ENCODE data around the gene TMPRSS11A. TPM values are rescaled to one million over a fixed set of nuclear protein-coding genes. Genes with fewer than 3 reads are reported as not detected.

TMPRSS11A gene
- total RNA-seq, 1 donor from 2014 or later: not detected

GRCh38 chr4:67935888-67936287, 27.4 kb downstream of the TMPRSS11A start:
- Histone ChIP-seq H3K27ac (ENCODE audit: low read depth, low read length) (no peak overlapping the region), H3K4me1 (ENCODE audit: insufficient read depth, low read length) (no peaks in the 10 kb centered on the region), H3K27me3 (ENCODE audit: insufficient read depth, low read length) (no peaks in the 10 kb centered on the region), H2AFZ (ENCODE audit: low read depth, low read length) (no peak overlapping the region), H3K36me3 (ENCODE audit: insufficient read depth, low read length) (no peaks in the 10 kb centered on the region), H3K79me2 (ENCODE audit: insufficient read depth, low read length) (no peaks in the 10 kb centered on the region), H3K4me3 (ENCODE audit: insufficient read depth, low read depth, low read length) (no peak overlapping the region), H4K20me1 (ENCODE audit: insufficient read depth, low read length) (no peaks in the 10 kb centered on the region), H3K4me2 (ENCODE audit: low read length) (no peak overlapping the region), H3K9me3 (ENCODE audit: insufficient read depth, low read depth, low read length) (no peaks in the 10 kb centered on the region), H3K9ac (ENCODE audit: low read length) (no peak overlapping the region)
- no peaks in the 10 kb centered on the region for H3K27me3 Mint-ChIP-seq (ENCODE audit: low read depth, unreplicated experiment)
- H3K36me3 Mint-ChIP-seq (ENCODE audit: low read depth, unreplicated experiment): no peaks in the 10 kb centered on the region
- TF ChIP-seq EZH2 (IDR thresholded peaks at IDR 0.05; ENCODE audit: insufficient read depth, low read length) (no peak), CTCF (IDR thresholded peaks at IDR 0.05; ENCODE audit: insufficient read depth, low read depth, low read length) (no peak)
- H3K9me3 Mint-ChIP-seq (ENCODE audit: unreplicated experiment): peaks cover 2% of the 10 kb centered on the region
- no peak for FAIRE-seq
- no peak for DNase-seq (ENCODE audit: low read depth)
- no peak overlapping the region for H3K27ac Mint-ChIP-seq (ENCODE audit: unreplicated experiment)
- H3K4me1 Mint-ChIP-seq (ENCODE audit: low read depth, unreplicated experiment): peaks cover 10% of the 10 kb centered on the region
- no peak overlapping the region for H3K4me3 Mint-ChIP-seq (ENCODE audit: unreplicated experiment)

GRCh38 chr4:67934628-67935027, 28.7 kb downstream of the TMPRSS11A start:
- no peak overlapping the region for H2AFZ ChIP-seq (ENCODE audit: low read depth, low read length)
- no peaks in the 10 kb centered on the region for H3K9me3 Mint-ChIP-seq (ENCODE audit: unreplicated experiment)
- H3K4me1 ChIP-seq (ENCODE audit: insufficient read depth, low read length): no peaks in the 10 kb centered on the region
- no peak overlapping the region for H3K4me3 ChIP-seq (ENCODE audit: insufficient read depth, low read depth, low read length)
- no peaks in the 10 kb centered on the region for H3K36me3 ChIP-seq (ENCODE audit: insufficient read depth, low read length)
- no peaks in the 10 kb centered on the region for H3K27me3 ChIP-seq (ENCODE audit: insufficient read depth, low read length)
- no peaks in the 10 kb centered on the region for H3K9me3 ChIP-seq (ENCODE audit: insufficient read depth, low read depth, low read length)
- no peak overlapping the region for H3K4me2 ChIP-seq (ENCODE audit: low read length)
- H3K27ac ChIP-seq (ENCODE audit: low read depth, low read length): no peak overlapping the region
- H3K27ac Mint-ChIP-seq (ENCODE audit: unreplicated experiment): no peak overlapping the region
- peak; percentile 25 for DNase-seq (ENCODE audit: low read depth)
- no peak for FAIRE-seq
- H3K79me2 ChIP-seq (ENCODE audit: insufficient read depth, low read length): no peaks in the 10 kb centered on the region
- H3K4me3 Mint-ChIP-seq (ENCODE audit: unreplicated experiment): no peak overlapping the region
- no peaks in the 10 kb centered on the region for H3K27me3 Mint-ChIP-seq (ENCODE audit: low read depth, unreplicated experiment)
- no peaks in the 10 kb centered on the region for H4K20me1 ChIP-seq (ENCODE audit: insufficient read depth, low read length)
- TF ChIP-seq CTCF (IDR thresholded peaks at IDR 0.05; ENCODE audit: insufficient read depth, low read depth, low read length) (no peak), EZH2 (IDR thresholded peaks at IDR 0.05; ENCODE audit: insufficient read depth, low read length) (no peak)
- peaks cover 11% of the 10 kb centered on the region for H3K4me1 Mint-ChIP-seq (ENCODE audit: low read depth, unreplicated experiment)
- no peaks in the 10 kb centered on the region for H3K36me3 Mint-ChIP-seq (ENCODE audit: low read depth, unreplicated experiment)
- no peak overlapping the region for H3K9ac ChIP-seq (ENCODE audit: low read length)

- TF ChIP-seq EZH2 (IDR thresholded peaks at IDR 0.05; ENCODE audit: insufficient read depth, low read length) (no peak), CTCF (IDR thresholded peaks at IDR 0.05; ENCODE audit: insufficient read depth, low read depth, low read length) (no peak)
- Histone ChIP-seq H3K9ac (ENCODE audit: low read length) (no peak overlapping the region), H3K4me3 (ENCODE audit: insufficient read depth, low read depth, low read length) (no peak overlapping the region), H3K4me2 (ENCODE audit: low read length) (no peak overlapping the region), H3K9me3 (ENCODE audit: insufficient read depth, low read depth, low read length) (no peaks in the 10 kb centered on the region), H3K79me2 (ENCODE audit: insufficient read depth, low read length) (no peaks in the 10 kb centered on the region), H3K27me3 (ENCODE audit: insufficient read depth, low read length) (no peaks in the 10 kb centered on the region), H2AFZ (ENCODE audit: low read depth, low read length) (no peak overlapping the region), H4K20me1 (ENCODE audit: insufficient read depth, low read length) (no peaks in the 10 kb centered on the region), H3K4me1 (ENCODE audit: insufficient read depth, low read length) (no peaks in the 10 kb centered on the region), H3K27ac (ENCODE audit: low read depth, low read length) (no peak overlapping the region), H3K36me3 (ENCODE audit: insufficient read depth, low read length) (no peaks in the 10 kb centered on the region)
- no peak overlapping the region for H3K27ac Mint-ChIP-seq (ENCODE audit: unreplicated experiment)
- peaks cover 18% of the 10 kb centered on the region for H3K4me1 Mint-ChIP-seq (ENCODE audit: low read depth, unreplicated experiment)
- H3K27me3 Mint-ChIP-seq (ENCODE audit: low read depth, unreplicated experiment): no peaks in the 10 kb centered on the region
- FAIRE-seq: no peak
- peak; percentile 68 for DNase-seq (ENCODE audit: low read depth)
- H3K9me3 Mint-ChIP-seq (ENCODE audit: unreplicated experiment): no peaks in the 10 kb centered on the region
- no peak overlapping the region for H3K4me3 Mint-ChIP-seq (ENCODE audit: unreplicated experiment)
- no peaks in the 10 kb centered on the region for H3K36me3 Mint-ChIP-seq (ENCODE audit: low read depth, unreplicated experiment)
These were observed 29.5 kb downstream of the TMPRSS11A start for GRCh38 chr4:67933755-67934154.

Data from astrocyte (in vitro differentiated cells and primary cell).